DMS79 treated with DMSO at 0.1 percent for 48 hours (cell line): Measurements from ENCODE around the gene NUDT13.

ENCODE experiments used
- DNase-seq: peaks from one replicate; lab custom pipeline; 2025; lab: John Stamatoyannopoulos, UW

NUDT13 gene

DNA sequence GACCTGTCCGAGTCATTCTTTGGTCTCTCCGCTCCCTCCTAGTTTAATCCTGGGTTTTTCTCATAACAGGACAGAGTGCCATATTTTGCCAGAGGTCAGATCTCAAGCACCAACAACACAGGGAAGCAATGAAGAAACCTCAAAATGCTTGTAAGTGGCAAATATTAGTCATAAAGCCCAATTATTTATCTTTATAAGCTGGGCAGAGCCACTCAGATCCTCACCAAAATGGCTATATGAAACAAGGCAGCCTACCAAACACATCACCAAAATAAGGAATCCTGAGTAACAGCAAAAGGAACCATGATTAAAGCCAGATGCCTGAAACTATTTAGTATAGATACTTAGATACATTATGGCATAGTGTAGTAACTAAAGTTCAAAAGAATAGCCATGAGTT, 52.8 kb downstream of the NUDT13 start:
- no peak for DNase-seq

DNA sequence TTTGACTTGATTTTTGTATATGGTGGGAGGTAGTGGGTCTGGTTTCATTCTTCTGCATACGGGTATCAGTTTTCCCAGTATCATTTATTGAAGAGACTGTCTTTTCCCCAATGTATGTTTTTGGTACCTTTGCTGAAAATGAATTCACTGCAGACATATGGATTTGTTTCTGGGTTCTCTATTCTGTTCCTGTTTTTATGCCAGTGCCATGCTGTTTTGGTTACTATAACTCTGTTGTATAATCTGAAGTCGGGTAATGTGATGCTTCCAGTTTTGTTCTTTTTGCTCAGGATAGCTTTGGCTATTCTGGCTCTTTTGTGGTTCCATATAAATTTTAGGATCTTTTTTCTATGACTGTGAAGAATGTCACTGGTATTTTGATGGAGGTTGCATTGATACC, 56.7 kb downstream of the NUDT13 start:
- no peak for DNase-seq

DNA sequence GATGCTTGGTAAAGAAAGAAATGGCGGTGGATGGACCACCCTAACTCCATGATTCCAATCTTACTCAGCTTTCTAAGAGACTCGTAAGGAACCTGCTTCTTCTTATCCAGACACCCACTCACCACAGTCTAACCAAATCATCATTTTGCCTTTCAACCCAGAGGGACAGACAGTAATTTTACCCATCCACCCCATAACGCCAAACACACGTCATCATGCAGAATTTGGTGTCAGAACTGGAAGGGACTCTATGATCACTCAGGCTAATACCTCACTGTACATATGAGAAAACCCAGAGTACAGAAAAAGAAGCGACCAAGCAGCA, 57.2 kb downstream of the NUDT13 start:
- no peak for DNase-seq

DNA sequence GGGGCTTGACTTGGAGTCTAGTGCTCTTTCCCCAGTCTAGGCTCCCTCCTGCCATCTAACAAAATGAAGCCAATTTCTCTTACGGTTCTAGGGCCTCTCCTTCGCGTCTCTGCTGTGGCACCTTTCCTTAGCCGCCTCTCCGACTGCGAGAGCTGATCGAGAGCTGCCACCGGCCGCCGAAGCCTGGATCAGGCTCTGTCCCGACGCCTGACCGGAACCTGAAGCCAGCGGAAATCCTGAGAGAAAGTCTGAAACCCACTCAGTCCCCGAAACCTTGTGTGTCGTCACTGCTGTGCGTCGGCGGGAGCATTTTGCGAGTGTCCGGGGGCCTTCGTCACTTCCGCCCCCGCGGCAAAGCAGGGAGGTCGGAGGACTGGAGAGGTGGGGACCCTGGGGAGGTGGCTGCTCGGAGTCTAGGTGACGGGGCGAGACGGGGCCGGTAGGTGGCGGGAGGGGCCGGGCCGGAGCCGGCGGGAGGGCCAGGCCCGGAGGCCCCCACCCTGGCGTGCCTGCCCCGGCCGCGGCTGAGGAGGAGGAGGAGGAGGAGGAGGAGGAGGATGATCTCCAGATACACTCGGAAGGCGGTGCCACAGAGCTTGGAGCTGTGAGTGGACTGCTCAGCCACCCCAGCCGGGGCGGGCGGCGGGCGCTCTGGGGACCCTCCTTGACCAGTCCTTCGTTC, 57.7 kb downstream of the NUDT13 start, which contains the start of the genes ECD and FAM149B1:
Gene ECD (minus strand): TSS at position 226 of the 682 bp plus-strand sequence. CDS start 4,071 bp downstream, outside the sequence.
Gene FAM149B1 (plus strand): TSS at position 337 of the 682 bp plus-strand sequence. CDS start 221 bp downstream, at position 558.
- DNase-seq, result peak; percentile 43

DNA sequence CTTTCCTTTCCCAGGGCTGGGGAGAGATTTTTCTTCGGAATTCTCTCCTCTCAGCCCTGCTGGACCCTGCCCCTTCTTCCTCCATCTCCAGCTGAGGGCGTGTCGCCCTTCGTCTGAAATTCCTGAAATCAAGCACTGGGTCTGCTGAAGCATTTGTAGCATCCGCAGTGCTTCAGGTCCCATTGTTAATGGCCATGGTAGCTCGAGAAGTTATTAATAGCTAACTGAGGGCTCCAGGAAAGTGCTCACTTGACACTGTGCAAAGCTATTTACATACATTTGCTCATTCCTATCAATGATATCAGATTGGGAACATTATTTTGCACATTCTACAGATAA, 58.2 kb downstream of the NUDT13 start:
- no peak for DNase-seq

DNA sequence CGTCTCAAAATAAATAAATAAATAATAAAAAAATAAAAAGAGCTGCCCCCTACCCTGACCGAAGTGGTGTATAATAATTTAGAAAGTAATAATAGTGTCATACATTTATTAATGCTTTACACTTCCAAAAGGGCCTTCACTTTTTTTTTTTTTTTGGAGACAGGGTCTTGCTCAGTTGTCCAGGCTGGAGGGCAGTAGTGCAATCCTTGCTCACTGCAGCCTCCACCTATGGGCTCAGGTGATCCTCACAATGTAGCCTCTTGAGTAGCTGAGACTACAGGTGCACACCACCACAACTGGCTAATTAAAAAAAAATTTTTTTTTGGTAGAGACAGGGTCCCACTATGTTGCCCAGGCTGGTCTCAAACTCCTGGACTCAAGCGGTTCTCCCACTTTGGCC, 59.1 kb downstream of the NUDT13 start:
- no peak for DNase-seq

DNA sequence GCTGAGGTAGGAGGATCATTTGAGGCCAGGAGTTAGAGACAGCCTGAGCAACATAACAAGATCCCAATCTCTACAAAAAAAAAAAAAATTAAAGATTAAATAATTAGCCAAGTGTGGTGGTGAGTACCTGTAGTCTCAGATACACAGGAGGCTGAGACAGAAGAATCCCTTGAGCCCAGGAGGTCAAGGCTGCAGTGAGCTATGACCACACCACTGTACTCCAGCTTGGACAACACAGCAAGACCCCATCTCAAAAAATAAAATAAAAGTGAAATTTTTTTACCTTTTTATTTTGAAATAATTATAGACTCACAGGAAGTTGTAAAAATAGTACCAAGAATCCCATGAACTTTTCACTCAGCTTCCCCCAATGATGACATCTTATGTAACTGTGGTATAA, 62.6 kb downstream of the NUDT13 start:
- DNase-seq, result no peak

DNA sequence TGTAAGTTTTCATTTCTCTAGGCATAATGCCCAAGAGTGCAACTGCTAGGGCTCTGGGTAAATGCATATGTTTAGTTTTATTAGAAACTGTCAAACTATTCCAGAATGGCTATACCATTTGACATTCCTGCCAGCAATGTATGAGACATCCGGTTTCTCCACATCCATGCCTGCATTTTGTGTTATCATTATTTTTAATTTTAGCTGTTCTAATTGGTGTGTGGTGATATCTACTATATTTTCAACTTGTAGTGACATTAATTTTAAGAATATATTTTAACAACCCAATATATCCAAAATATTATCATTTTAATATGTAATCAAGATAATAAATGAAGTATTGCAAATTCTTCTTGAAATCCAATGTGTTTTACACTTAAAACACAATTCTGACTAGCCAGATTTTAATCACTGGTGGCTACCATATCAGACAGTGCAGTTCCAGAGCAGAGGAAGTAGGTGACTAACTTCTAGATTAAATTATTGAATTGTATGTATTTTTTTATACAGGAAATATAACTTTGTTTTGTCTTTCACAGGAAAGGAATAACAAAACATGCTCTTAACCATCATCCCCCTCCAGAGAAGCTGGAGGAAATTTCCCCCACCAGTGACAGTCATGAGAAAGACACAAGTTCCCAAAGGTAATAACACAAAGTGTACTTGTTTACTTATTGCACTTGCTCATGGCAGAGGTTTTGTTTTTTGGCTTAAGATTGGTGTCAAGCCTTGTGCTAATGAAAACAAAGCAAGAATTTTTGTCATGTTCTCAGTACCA, 64.1 kb downstream of the NUDT13 start:
- no peak for DNase-seq
